Pancreas (tissue), 10 donors: ENCODE data around the gene SLC26A5. TPM values are rescaled to one million over a fixed set of nuclear protein-coding genes. Genes with fewer than 3 reads are reported as not detected.
A peak's percentile ranks its signal among the peaks of the same experiment; 100 is the strongest.

ENCODE experiments used
- ATAC-seq, 4 donors: fragments of 200-7000 bp; cut with Tn5 transposase; one replicate each; pipeline versions ENCODE4 v1.8.0 to v1.9.1; 2020; ENCODE audit warnings: mild to moderate bottlenecking in 4 of 4, moderate library complexity in 4 of 4
- DNase-seq, 6 donors: peaks; one replicate each; pipeline ENCODE4 v3.0.0-alpha.2; 2020
- FAIRE-seq: peaks from 2 replicates; lab custom pipeline; 2012; peaks lifted over from hg19 to GRCh38; lab: Jason Lieb, UNC
- H3K27ac ChIP-seq, 4 donors: fragments of 200-600 bp; sonication (generic); 1 replicate in 3 of 4; 2 replicates in 1 of 4; pipeline versions ENCODE4 v1.5.0 to v1.8.0; 2020
- H3K27me3 ChIP-seq, 4 donors: fragments of 200-600 bp; one replicate each; pipeline ENCODE4 v1.8.0; 2021
- H3K36me3 ChIP-seq, 3 donors: fragments of 200-600 bp; sonication (generic) in 1 of 3; one replicate each; pipeline versions ENCODE4 v1.5.0 to v1.8.0; 2020 to 2021
- H3K4me1 ChIP-seq, 3 donors: fragments of 200-600 bp; one replicate each; pipeline ENCODE4 v1.8.0; 2021
- H3K4me3 ChIP-seq, 4 donors: fragments of 200-600 bp; sonication (generic) in 2 of 4; one replicate each; pipeline versions ENCODE4 v1.5.0 to v1.8.0; 2020 to 2021
- H3K9me3 ChIP-seq, 4 donors: fragments of 200-600 bp; one replicate each; pipeline ENCODE4 v1.8.0; 2021
- CTCF ChIP-seq, 4 donors: fragments of 200-600 bp; sonication (generic) in 3 of 4; IDR thresholded peaks; one replicate each; pipeline versions ENCODE4 v1.5.0 to v1.8.0; 2021; ENCODE audit warnings: antibody characterized with exemption in 4 of 4
- WGBS, 2 donors: extraction: QIAGEN DNeasy Blood & Tissue Kit; methylation state at CpG; one replicate each; pipeline ENCODE4 v1.1.7; 2013; 5-methylcytosine and 5-hydroxymethylcytosine counted together
- intact Hi-C, 3 donors: fragments of 100-400 bp; cut with DNase I; formaldehyde crosslinking; loops; one replicate each; pipeline versions ENCODE4 v1.11.1 to v1.14.2; 2022
- polyA plus RNA-seq, 2 donors: library from polyadenylated mRNA; stranded (reverse); fragments of 200-250 nt; gene quantifications; one replicate each; pipeline ENCODE4 v1.2.3, GENCODE V29; 2013
- total RNA-seq, 6 donors: library from RNA; stranded (reverse); fragmentation: NEBNext Ultra II Directional in 4 of 6; extraction: Animal tissue kit (Norgen Biotek cat#: 25700) in 4 of 6; gene quantifications; one replicate each; pipeline versions ENCODE4 v1.2.1 to v1.2.4, GENCODE V29; 2021 to 2023
- donor health status: healthy with polysubstance abuse.
- donor health status: DM: no; HTN: no; CAD: no; lungs with moderate emphysema.
- donor health status: DM: no; HTN: no; CAD: no.
- donor health status: control.
- donor health status: control.
- donor health status: Bipolar disorder and iron deficiency.
- donor health status: DM: yes; HTN: yes; CAD: no.
- donor health status: DM: no; HTN: no; CAD: no.
- donor health status: DM: no; HTN: no; CAD: no.
- donor health status: DM: yes; HTN: yes; CAD: no.

SLC26A5 gene
- total and polyA plus RNA-seq, 8 donors, result 0.09 to 0.34 (median 0.19) TPM; not detected in 3

DNA sequence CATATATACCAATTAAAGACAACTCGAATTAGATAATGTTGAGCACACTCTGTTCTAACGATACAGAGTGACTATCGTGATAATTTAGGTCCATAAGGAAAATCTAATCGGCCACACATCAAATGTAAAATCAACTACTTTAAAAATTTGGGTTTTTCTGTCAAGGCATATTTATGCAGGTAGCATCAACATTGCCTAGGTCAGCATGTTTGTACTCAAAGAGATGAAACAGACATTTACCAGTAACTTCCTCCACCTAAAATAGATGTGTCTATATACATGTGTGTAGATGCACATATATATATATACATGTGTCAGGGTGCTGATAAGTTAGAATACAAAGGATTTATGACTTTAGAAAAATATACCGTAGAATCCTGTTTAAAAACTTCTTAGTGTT, 76.6 kb downstream of the SLC26A5 start:
- H3K27ac ChIP-seq, result no peak overlapping the region
- intact Hi-C loops, result loop anchor here in 1 of 3 donors (10.0 kb wide), 1 partner anchor 55 kb away; no protein-coding TSS in a partner anchor
- no peak overlapping the region for H3K4me3 ChIP-seq
- ATAC-seq (no peak), DNase-seq (no peak), FAIRE-seq (no peak)
- no peaks in the 10 kb centered on the region for H3K27me3 ChIP-seq
- no peaks in the 10 kb centered on the region for H3K9me3 ChIP-seq
- no peak for TF ChIP-seq CTCF (IDR thresholded peaks at IDR 0.05)
- H3K4me1 ChIP-seq, result no peaks in the 10 kb centered on the region
- peaks cover 3 to 49% (median 20%) of the 10 kb centered on the region in 3 donors for H3K36me3 ChIP-seq
- 91 to 94% methylated on average over 5 of the region's 5 CpGs for WGBS, 2 donors

GRCh38 chr7:103349805-103350204, 96.2 kb downstream of the SLC26A5 start:
- Histone ChIP-seq H3K4me3 (no peak overlapping the region), H3K27ac (no peak overlapping the region), H3K9me3 (no peaks in the 10 kb centered on the region), H3K36me3 (peaks cover 0 to 6% (median 0%) of the 10 kb centered on the region in 3 donors), H3K27me3 (no peaks in the 10 kb centered on the region), H3K4me1 (peaks cover 0 to 29% (median 9%) of the 10 kb centered on the region in 3 donors)
- no peak for TF ChIP-seq CTCF (IDR thresholded peaks at IDR 0.05)
- DNase-seq (no peak), FAIRE-seq (no peak), ATAC-seq (no peak)
- WGBS, 2 donors, result 30 to 41% methylated on average over 1 of the region's 1 CpG
- intact Hi-C loops, result no loop called here

DNA sequence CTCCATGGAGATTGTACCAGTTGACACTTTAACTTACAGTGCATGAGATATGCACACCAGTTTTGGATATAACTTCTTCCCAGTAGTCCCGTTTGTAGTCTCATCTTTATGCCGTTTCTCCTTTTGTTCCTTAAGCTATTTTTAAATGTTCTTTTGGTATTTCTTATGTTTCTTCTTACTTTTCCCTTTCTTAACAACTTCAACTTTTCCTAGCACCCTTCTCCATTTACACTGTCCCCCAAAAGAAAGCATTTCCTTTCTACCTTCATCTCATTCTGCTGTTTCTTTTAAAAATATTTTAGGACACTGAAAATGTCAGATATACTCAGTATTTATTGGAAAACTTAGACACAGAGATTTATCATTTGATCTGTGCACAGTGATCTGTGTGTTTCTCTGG, 97.0 kb downstream of the SLC26A5 start:
- TF ChIP-seq CTCF (IDR thresholded peaks at IDR 0.05), result no peak
- WGBS, 2 donors, result 17 to 19% methylated on average over 2 of the region's 2 CpGs
- ATAC-seq (no peak), DNase-seq (no peak), FAIRE-seq (no peak)
- intact Hi-C loops, result no loop called here
- H3K4me1 ChIP-seq, result peaks cover 0 to 29% (median 9%) of the 10 kb centered on the region in 3 donors
- no peak overlapping the region for H3K27ac ChIP-seq
- no peaks in the 10 kb centered on the region for H3K9me3 ChIP-seq
- H3K36me3 ChIP-seq, result peaks cover 0 to 5% (median 0%) of the 10 kb centered on the region in 3 donors
- peak overlapping the region in 2 of 4 donors; percentile 74 to 75 for H3K4me3 ChIP-seq
- H3K27me3 ChIP-seq, result no peaks in the 10 kb centered on the region

GRCh38 chr7:103348452-103348851, 97.6 kb downstream of the SLC26A5 start:
- H3K9me3 ChIP-seq, result no peaks in the 10 kb centered on the region
- peaks cover 0 to 2% (median 0%) of the 10 kb centered on the region in 3 donors for H3K36me3 ChIP-seq
- 5 to 9% methylated on average over 13 of the region's 13 CpGs for WGBS, 2 donors
- H3K27ac ChIP-seq, result peak overlapping the region in 1 of 4 donors; percentile 86
- H3K4me3 ChIP-seq, result peak overlapping the region; percentile 74 to 94 (median 82)
- ATAC-seq (no peak), DNase-seq (no peak), FAIRE-seq (no peak)
- peaks cover 0 to 32% (median 12%) of the 10 kb centered on the region in 3 donors for H3K4me1 ChIP-seq
- H3K27me3 ChIP-seq, result no peaks in the 10 kb centered on the region
- intact Hi-C loops, result no loop called here
- TF ChIP-seq CTCF (IDR thresholded peaks at IDR 0.05), result no peak

DNA sequence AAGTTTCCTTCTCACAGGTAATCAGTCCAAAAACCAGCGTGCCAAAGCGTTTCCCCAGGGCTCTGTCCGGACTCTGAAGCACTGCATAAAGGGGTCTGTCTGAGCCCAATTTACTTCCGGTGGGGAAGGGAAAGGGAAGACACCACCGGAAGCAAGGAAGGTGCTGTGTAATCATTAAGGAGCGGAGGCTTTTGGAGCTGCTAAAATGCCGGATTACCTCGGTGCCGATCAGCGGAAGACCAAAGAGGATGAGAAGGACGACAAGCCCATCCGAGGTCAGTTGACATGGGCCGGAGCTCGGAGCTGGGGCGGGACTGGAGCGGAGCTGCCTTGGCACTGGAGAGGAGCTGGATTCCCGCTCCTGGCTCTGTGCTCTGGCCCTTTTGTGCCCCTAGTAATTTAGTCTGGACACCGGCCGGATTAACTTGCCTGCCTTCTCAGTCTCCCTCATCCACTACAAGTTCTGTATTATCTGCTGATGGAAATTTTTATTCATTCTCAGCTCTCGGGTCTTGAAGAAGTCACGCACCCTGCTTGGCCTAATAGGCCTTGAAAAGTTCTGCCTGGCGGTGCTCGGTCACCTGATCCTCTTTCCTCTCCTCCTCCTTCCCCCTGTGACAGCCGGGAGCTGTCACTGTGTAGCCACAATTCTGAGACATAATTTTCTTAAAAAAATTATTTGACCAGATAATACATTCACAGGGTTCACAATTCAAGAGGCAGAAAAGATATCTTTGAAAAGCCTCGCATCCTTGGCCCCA, 98.3 kb downstream of the SLC26A5 start, which contains the start of gene PSMC2:
Gene PSMC2 (plus strand): TSS at position 137 of the 761 bp plus-strand sequence. CDS start 69 bp downstream, at position 206.
- no peaks in the 10 kb centered on the region for H3K36me3 ChIP-seq
- ATAC-seq, result peak; percentile 80 to 88 (median 84)
- FAIRE-seq, result no peak
- no peaks in the 10 kb centered on the region for H3K27me3 ChIP-seq
- H3K9me3 ChIP-seq, result no peaks in the 10 kb centered on the region
- intact Hi-C loops, result no loop called here
- H3K4me3 ChIP-seq, result peak within 1 kb of the TSS; percentile 74 to 94 (median 82)
- peak within 1 kb of the TSS; percentile 54 to 88 (median 82) for H3K27ac ChIP-seq
- no peak for TF ChIP-seq CTCF (IDR thresholded peaks at IDR 0.05)
- peaks cover 0 to 39% (median 17%) of the 10 kb centered on the region in 3 donors for H3K4me1 ChIP-seq
- peak in 5 of 6 donors; percentile 43 to 88 (median 65) for DNase-seq
- whole genome bisulfite sequencing, 2 donors, result 0 to 1% methylated on average over 24 to 25 of the region's 25 CpGs
